MG63 (cell line): Measurements from ENCODE around the gene HBG1. TPM values are rescaled to one million over a fixed set of nuclear protein-coding genes. Genes with fewer than 3 reads are reported as not detected.
"Not testable (repeated sequence)": the region's sequence is repeated elsewhere in the genome, so short reads cannot be mapped to it uniquely, and the experiment has no call there.

Source experiments
- DNase-seq: peaks from one replicate; pipeline ENCODE4 v3.0.0-alpha.2; 2020
- H3K27me3 ChIP-seq: fragments of 250-450 bp; sonication (Bioruptor Pico); 2 replicates; pipeline ENCODE4 v1.5.1; 2020; ENCODE audit warnings: mild to moderate bottlenecking, moderate library complexity
- H3K36me3 ChIP-seq: fragments of 250-450 bp; sonication (Bioruptor Pico); 2 replicates; pipeline ENCODE4 v1.5.1; 2020; ENCODE audit warnings: mild to moderate bottlenecking, moderate library complexity
- H3K4me3 ChIP-seq: fragments of 250-450 bp; sonication (Bioruptor Pico); 2 replicates; pipeline ENCODE4 v1.5.1; 2020; ENCODE audit warnings: mild to moderate bottlenecking, moderate library complexity
- H3K9me3 ChIP-seq: fragments of 250-450 bp; sonication (Bioruptor Pico); 2 replicates; pipeline ENCODE4 v1.5.1; 2020; ENCODE audit warnings: mild to moderate bottlenecking, moderate library complexity
- total RNA-seq: library from RNA; depleted of rRNA; stranded (reverse); fragments of >200 nt; shearing (Covaris generic); gene quantifications from 2 replicates; pipeline ENCODE4 v1.2.3, GENCODE V29; 2014; ENCODE audit warnings: low replicate concordance

The HBG1 gene
- total RNA-seq, 1 experiment from 2014 or later = not detected

DNA sequence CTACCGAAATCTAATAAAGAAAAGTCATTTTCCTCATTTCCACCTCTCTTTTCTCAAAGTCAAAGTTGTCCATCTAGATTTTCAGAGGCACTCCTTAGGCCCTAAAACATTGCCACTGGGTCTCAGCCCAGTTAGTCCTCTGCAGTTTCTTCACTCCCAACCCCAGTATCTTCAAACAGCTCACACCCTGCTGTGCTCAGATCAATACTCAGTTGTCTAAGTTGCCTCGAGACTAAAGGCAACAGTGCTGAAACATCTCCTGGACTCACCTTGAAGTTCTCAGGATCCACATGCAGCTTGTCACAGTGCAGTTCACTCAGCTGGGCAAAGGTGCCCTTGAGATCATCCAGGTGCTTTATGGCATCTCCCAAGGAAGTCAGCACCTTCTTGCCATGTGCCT lies 4.4 kb upstream of the HBG1 start:
- H3K4me3 ChIP-seq, DNase-seq, H3K27me3 ChIP-seq, H3K9me3 ChIP-seq, H3K36me3 ChIP-seq: not testable (repeated sequence)

DNA sequence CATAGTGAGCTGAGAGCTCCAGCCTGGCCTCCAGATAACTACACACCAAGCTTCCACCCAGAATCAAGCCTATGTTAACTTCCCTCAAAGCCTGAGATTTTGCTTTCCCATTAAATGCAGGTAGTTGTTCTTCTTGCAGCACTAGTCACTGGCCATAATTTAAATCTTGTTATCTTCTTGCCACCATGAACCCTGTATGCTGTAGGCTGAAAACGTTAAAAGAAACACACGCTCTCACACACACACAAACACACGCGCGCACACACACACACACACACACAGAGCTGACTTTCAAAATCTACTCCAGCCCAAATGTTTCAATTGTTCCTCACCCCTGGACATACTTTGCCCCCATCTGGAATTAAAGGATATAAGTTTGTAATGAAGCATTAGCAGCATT lies 3.8 kb upstream of the HBG1 start:
- not testable (repeated sequence) for H3K9me3 ChIP-seq, H3K4me3 ChIP-seq, DNase-seq, H3K27me3 ChIP-seq, H3K36me3 ChIP-seq

DNA sequence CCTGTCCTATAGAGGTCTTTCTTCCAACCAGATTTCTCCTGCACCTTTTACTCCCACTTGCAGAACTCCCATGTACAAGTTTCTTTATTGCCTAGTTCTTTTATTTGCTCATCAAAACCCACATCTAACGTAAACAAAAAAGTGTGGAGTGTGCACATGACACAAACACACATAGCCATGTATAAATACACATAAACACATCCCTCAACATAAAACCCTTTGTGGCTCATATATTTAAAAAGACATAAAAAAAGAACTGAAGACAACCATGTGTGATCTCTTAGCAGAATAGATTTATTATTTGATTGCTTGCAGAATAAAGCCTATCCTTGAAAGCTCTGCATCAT lies 3.2 kb upstream of the HBG1 start:
- Histone ChIP-seq H3K9me3 (no peaks in the 10 kb centered on the region), H3K27me3 (no peaks in the 10 kb centered on the region), H3K36me3 (no peaks in the 10 kb centered on the region), H3K4me3 (no peak overlapping the region)
- DNase-seq = no peak

DNA sequence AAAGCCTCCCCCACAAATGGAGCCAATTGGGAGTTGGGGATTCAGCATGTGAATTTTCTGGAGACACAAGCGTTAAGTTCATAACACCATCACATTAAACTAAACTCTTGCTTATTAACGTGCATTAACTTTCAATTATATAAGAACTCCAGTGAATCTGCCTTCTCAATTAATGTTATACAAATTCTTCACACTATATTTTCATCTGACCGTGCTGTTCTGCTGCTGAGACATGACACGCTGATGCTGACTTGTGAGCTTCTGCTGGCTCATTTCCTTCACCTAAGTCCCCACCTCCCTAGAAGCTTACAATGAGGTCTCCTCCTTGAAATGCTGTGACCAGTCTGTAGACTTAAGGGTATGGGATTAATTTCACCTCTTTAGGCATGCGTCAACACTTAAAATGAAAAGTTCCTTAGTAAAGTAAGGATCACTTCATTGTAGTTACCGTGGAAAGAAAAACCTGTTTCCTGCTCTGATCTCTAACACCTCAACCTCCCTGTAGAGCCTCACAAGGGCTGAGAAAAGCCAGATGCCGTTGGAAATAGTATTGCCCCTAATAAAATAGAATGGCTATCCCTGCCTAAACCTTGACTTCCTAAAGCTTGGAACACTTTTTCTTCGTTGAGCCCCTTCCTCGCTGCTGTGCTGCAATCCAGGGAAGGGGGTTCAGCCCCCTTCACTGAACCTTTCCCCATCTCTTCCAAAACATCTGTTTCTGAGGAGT lies 2.7 kb upstream of the HBG1 start:
- Histone ChIP-seq H3K36me3 (no peaks in the 10 kb centered on the region), H3K4me3 (no peak overlapping the region), H3K27me3 (no peaks in the 10 kb centered on the region), H3K9me3 (no peaks in the 10 kb centered on the region)
- DNase-seq = no peak

DNA sequence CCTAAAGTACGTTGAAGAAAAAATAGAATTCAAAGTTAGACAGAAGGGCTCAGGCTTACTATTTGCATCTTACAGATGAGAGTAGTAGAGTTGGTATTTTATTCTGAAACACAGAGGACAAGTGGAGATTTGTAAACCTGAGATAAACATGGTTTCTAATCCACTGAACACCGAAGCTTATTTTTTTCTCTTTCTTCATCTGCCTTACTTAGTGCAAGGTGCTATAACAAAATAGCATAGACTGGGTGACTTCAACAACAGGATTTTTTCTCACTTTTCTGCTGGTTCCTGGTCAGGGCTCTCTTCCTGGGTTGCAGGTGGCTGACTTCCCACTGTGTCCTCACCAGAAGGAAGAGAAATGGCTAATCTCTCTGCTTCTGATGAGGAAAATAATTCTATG lies 2.1 kb upstream of the HBG1 start:
- Histone ChIP-seq H3K4me3 (no peak overlapping the region), H3K27me3 (no peaks in the 10 kb centered on the region), H3K9me3 (no peaks in the 10 kb centered on the region), H3K36me3 (no peaks in the 10 kb centered on the region)
- DNase-seq = no peak

DNA sequence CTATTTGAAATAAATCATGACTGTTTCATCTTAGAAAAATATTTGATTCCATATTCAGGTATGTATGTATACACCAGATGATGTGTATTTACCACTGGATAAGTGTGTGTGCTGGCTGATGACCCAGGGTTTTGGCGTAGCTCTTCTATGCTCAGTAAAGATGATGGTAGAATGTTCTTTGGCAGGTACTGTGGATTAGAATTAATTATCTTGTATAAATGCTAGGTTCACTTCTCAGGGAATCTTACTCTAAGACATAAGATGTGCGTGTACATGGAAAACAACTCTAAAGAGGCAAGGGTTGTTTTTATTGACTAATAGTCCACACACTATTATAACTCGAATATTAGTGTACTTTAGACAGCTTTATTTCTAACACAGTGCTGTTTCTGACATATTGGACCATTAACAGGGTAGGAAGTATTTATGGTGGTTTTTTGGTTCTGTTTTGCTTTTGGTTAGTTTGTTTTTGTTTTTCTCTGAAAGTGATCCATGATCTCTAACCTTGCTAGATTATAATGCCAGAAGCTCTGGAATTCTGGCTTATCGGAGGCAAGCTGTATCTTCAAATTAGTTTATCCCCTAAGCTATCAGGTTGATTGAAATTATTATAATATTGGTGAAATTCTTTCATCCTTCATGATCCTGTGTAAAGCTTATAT lies 1.0 kb upstream of the HBG1 start:
- no peaks in the 10 kb centered on the region for H3K27me3 ChIP-seq
- H3K4me3 ChIP-seq = no peak overlapping the region
- H3K9me3 ChIP-seq = no peaks in the 10 kb centered on the region
- H3K36me3 ChIP-seq = no peaks in the 10 kb centered on the region
- no peak for DNase-seq

DNA sequence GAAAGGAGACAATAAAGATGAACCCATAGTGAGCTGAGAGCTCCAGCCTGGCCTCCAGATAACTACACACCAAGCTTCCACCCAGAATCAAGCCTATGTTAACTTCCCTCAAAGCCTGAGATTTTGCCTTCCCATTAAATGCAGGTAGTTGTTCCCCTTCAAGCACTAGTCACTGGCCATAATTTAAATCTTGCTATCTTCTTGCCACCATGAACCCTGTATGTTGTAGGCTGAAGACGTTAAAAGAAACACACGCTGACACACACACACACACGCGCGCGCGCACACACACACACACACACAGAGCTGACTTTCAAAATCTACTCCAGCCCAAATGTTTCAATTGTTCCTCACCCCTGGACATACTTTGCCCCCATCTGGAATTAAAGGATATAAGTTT lies 1.2 kb downstream of the HBG1 start:
- H3K36me3 ChIP-seq, DNase-seq, H3K4me3 ChIP-seq, H3K9me3 ChIP-seq, H3K27me3 ChIP-seq: not testable (repeated sequence)

DNA sequence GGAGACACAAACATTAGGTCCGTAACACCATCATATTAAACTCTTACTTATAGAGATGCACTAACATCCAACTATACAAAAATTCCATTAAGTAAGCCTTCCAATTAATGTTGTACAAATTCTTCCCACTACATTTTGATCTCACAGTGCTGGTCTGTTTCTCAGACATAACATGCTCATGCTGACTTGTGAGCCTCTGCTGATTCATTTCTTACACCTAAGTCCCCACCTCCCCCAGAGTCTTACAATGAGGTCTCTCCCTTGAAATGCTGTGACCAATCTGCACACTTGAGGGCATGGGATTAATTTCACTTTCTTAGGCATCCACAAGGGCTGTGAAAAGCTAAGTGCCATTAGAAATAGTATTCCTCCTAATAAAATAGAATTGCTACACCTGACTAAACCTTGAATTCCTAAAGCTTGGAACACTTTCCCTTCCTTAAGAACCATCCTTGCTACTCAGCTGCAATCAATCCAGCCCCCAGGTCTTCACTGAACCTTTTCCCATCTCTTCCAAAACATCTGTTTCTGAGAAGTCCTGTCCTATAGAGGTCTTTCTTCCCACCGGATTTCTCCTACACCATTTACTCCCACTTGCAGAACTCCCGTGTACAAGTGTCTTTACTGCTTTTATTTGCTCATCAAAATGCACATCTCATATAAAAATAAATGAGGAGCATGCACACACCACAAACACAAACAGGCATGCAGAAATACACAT lies 2.0 kb downstream of the HBG1 start:
- no peak for DNase-seq
- no peak overlapping the region for H3K4me3 ChIP-seq
- H3K36me3 ChIP-seq = no peaks in the 10 kb centered on the region
- H3K9me3 ChIP-seq = no peaks in the 10 kb centered on the region
- H3K27me3 ChIP-seq = no peaks in the 10 kb centered on the region

DNA sequence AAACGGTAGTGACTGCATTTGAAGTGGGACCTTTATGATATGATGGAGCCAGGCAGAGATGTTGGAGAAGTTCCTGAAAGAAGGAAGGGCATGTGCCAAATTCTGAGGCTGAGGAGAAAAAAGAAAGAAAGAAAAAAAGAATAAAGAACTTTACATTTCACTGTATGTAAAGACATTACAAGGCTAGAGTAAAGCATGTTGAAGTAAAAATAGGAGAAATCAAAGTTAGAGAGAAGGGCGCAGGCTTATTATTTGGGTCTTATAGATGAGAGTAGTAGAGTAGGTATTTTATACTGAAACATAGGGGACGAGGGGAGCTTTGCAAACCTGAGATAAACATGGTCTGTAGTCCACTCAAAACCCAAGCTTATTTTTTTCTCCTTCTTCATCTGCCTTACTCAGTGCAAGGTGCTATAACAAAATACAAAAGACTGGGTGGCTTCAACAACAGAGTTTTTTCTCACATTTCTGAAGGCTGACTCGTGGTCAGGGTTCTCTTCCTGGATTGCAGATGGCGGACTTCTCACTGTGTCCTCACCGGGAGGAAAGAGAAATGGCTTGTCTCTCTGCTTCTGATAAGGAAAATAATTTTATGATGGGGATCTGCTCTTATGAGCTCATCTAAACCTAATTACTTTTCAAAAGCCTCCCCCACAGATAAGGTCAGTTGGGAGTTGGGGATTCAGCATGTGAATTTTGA lies 2.7 kb downstream of the HBG1 start:
- Histone ChIP-seq H3K36me3 (no peaks in the 10 kb centered on the region), H3K9me3 (no peaks in the 10 kb centered on the region), H3K4me3 (no peak overlapping the region), H3K27me3 (no peaks in the 10 kb centered on the region)
- no peak for DNase-seq

DNA sequence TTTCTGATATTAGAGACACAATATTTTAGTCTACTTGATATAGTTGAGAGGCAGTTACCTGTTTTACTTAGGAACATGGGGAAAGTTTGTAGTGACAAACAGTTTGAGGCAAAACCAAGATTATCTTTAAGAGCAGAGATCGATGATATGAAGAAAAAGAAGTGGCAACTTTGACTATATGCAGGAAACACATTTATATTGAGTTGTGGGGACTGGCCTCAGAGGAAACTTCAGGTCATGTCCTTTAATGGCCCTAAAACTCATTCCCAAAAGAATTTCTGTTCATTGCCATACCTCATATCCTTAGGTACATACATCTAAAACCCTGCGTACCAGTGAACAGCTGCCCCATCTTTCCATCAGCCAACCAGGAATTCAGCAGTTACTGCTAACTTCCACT lies 4.5 kb downstream of the HBG1 start:
- no peaks in the 10 kb centered on the region for H3K27me3 ChIP-seq
- no peaks in the 10 kb centered on the region for H3K36me3 ChIP-seq
- no peak overlapping the region for H3K4me3 ChIP-seq
- no peaks in the 10 kb centered on the region for H3K9me3 ChIP-seq
- DNase-seq = no peak

DNA sequence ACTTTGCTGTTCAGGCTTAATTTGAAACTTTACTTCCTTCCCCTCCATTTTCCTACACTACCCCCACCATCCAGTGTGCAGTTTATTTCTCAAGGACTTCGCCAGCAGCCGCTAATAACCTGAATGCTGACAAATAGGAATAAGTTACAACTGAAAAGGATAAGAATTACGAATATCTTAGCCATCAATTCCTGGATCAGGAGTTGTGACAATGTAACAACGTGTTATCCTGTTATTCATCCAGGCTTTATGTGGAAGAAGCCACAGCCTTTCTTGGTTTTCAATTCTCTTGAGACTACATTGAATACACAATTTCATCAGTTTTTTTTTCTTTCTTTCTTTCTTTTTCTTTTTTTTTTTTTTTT lies 5.9 kb downstream of the HBG1 start:
- no peak for DNase-seq
- Histone ChIP-seq H3K9me3 (no peaks in the 10 kb centered on the region), H3K27me3 (no peaks in the 10 kb centered on the region), H3K4me3 (no peak overlapping the region), H3K36me3 (no peaks in the 10 kb centered on the region)

DNA sequence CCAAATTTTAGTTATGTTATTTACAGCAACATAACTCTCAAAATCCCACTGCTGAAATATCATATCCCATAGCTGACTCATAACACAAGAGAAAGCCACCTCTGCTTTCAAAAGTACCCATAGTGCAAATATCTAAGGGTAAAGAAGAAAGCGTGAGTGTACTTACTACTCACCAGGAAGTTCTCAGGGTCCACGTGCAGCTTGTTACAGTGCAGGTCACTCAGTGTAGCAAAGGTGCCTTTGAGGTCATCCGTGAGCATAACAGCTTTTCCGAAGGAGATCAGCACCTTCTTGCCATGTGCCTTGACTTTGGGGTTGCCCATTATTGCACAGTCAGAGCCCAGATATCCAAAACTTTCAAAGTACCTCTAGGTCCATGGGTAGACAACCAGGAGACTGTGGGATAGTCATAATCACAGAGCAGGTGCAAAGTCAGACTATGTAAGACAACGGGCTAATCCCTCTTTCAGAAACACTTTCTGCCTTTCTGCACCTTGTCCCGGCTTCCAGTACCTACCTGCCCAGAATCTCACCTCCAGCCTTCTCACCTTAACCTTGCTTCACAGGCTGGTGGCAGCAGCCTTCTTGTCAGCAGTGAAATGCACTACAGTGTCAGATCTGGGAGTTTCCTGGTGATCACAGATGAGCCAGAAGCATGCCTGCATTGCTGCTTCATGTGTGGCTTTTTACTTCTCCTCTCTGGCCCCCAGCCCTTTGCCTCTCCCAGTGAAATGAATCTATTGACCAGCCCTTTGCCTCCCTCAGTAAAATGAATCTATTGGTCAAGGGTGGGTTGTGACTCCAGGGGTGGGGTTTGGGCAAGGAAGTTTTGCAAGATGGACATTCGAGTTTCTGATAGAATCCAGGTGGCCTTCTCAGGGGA lies 6.5 kb downstream of the HBG1 start:
- Histone ChIP-seq H3K4me3 (no peak overlapping the region), H3K36me3 (no peaks in the 10 kb centered on the region), H3K27me3 (no peaks in the 10 kb centered on the region), H3K9me3 (no peaks in the 10 kb centered on the region)
- no peak for DNase-seq

DNA sequence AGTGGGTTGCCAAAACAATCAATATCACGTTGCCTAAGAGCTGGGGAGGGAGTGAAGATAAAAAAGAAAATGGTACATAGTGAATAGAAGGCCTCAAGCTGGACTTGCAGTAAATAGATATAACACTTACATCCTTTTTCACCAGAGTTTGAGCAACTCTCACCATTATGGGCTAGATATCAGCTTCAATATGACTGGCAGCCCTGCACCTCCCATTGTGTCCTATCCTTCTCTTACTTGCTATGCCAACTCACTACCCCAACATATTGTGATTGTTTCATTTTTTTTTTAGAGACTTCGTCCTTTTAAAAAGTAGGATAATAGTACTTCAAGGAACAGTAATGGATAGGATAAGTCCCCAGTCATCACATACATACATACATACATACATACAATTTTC lies 7.4 kb downstream of the HBG1 start:
- no peaks in the 10 kb centered on the region for H3K36me3 ChIP-seq
- DNase-seq = no peak

DNA sequence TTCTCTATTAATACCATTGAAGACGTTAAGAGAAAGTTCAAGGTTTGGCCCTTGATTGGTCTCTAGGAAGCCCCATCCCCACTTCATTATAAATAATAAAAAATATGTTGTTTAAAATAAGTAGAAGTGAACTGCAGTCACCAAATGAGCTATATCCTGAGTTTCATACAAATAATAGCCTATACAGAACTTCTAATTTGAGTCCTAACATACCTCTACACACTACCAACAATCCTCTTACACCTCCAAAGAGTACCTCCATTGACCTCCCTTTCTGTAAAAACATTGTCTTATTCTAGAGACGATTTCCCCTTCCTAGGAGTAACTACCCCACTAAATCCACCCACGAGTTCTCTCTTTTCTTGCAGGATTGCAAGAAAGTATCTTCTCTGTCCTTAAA lies 8.2 kb downstream of the HBG1 start:
- Histone ChIP-seq H3K27me3 (no peaks in the 10 kb centered on the region), H3K9me3 (no peaks in the 10 kb centered on the region), H3K4me3 (no peak overlapping the region), H3K36me3 (no peaks in the 10 kb centered on the region)
- no peak for DNase-seq

More for the DNA sequence above, 7.4 kb downstream of the HBG1 start:
- Histone ChIP-seq H3K9me3 (no peaks in the 10 kb centered on the region), H3K27me3 (no peaks in the 10 kb centered on the region), H3K4me3 (no peak overlapping the region)

DNA sequence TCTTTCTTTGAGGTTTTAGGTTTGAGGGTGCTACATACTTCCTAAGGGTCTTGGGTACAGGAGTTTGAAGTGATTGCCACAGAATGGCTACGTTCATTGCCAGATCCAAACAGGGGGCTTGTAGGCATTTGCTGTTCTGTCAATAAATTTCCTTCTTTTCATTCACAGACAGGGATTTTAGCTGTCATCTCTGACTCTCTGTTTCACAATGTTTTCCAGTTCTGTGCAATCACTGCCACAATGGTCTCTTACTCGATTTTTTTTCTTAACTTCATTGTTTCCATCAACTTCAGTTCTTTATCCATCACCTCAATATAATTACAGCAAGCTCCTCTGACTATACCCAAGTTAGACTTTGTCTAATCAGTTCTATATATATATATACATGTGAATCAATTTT lies 9.2 kb downstream of the HBG1 start:
- Histone ChIP-seq H3K4me3 (no peak overlapping the region), H3K9me3 (no peaks in the 10 kb centered on the region), H3K27me3 (no peaks in the 10 kb centered on the region), H3K36me3 (no peaks in the 10 kb centered on the region)
- DNase-seq = no peak

DNA sequence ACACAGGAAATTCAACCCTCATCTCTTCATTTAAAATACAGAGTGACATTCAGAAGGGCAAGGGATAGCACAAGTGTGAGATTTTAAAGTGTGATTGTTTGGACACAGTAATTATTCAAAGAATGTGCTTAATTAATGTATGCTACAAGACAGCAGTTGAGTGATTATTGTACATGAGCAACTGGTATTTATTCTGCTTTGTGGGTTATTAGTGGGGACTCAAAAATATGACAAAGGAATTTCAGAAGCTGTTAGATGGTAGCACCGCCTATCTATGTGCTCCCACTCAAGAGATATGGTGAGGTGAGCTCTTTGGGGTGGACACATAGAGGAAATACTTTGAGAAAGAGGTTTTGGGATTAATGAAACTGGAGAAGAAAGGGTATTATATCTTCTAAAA lies 9.6 kb downstream of the HBG1 start:
- DNase-seq = no peak
- no peaks in the 10 kb centered on the region for H3K9me3 ChIP-seq
- no peaks in the 10 kb centered on the region for H3K27me3 ChIP-seq
- no peaks in the 10 kb centered on the region for H3K36me3 ChIP-seq
- no peak overlapping the region for H3K4me3 ChIP-seq

DNA sequence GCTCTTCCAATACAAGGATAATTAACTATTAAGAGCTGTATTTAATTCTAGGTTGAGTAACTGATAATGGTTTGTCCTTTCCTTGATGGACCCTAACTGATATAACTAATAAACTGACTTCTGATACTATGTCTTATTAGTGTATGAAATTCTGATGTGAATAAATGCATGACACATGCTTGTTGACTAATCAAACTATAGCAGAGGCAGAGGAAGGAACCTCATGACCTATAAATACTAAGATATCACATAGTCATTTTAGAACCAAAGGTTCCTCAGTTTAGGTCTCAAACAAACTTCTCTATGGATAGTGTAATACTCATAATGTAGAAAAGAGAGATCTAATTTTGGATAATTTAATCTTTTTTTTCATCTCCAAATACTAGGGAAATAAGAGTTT lies 10.6 kb downstream of the HBG1 start:
- Histone ChIP-seq H3K27me3 (no peaks in the 10 kb centered on the region), H3K9me3 (no peaks in the 10 kb centered on the region), H3K4me3 (no peak overlapping the region), H3K36me3 (no peaks in the 10 kb centered on the region)
- DNase-seq = no peak
